ENCODE results near the gene FAM89A.
"Not testable (repeated sequence)": the region's sequence is repeated elsewhere in the genome, so short reads cannot be mapped to it uniquely, and the experiment has no call there.

The FAM89A gene

DNA sequence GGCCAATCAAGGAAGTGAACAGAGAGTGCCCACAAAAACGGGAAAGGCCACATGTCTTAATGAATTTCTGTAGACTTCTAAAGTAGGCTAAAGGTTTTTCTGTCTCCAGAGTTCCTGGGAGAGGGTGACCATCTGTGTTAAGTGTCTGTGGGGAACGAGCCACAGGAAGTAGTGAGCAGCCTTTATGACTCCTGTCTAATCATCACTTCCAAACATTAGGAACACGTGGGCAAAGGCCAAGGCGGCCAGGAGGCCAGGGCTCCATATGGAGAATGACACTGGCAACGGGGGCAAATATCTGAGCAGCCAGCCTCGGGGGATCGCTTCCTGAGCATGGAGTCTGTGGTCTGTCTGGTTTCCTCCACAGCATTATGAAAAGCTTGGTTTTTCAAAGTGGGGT is 7.1 kb downstream of the FAM89A start:
- Mint-ChIP-seq H3K27ac (no peak overlapping the region), H3K9me3 (no peaks in the 10 kb centered on the region), H3K4me1 (peaks cover 11 to 36% of the 10 kb centered on the region in 2 donors), H3K4me3 (no peak overlapping the region), H3K27me3 (peaks cover 5 to 37% of the 10 kb centered on the region in 2 donors), H3K36me3 (peaks cover 6 to 7% of the 10 kb centered on the region in 2 donors)
- DNase-seq = no peak
- no peak for ATAC-seq (replicated peaks)

DNA sequence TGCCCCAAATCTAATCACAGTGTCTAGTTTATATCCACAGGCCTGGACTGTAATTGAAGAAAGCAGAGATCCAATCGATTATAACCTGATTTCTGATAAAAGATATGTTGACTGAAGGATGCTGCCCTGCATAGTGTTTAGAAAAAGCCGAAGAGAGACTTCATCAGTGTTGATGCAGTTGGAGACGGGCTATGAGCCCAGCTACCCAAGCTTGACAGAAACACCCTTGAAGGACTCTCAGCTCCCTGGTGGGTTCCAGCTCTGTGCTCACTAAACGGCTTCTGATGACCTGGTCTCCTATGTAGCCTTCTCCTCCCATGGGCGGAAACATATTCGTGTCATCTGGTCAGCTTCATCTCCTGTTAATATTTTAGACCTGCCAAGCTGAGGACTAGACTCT is 10.2 kb downstream of the FAM89A start:
- peaks cover 4 to 5% of the 10 kb centered on the region in 2 donors for H3K36me3 Mint-ChIP-seq
- peaks cover 10 to 14% of the 10 kb centered on the region in 2 donors for H3K27me3 Mint-ChIP-seq
- no peak for DNase-seq
- ATAC-seq (replicated peaks) = no peak
- H3K27ac Mint-ChIP-seq = no peak overlapping the region
- H3K9me3 Mint-ChIP-seq = no peaks in the 10 kb centered on the region
- H3K4me1 Mint-ChIP-seq = peaks cover 7 to 14% of the 10 kb centered on the region in 2 donors
- no peak overlapping the region for H3K4me3 Mint-ChIP-seq

DNA sequence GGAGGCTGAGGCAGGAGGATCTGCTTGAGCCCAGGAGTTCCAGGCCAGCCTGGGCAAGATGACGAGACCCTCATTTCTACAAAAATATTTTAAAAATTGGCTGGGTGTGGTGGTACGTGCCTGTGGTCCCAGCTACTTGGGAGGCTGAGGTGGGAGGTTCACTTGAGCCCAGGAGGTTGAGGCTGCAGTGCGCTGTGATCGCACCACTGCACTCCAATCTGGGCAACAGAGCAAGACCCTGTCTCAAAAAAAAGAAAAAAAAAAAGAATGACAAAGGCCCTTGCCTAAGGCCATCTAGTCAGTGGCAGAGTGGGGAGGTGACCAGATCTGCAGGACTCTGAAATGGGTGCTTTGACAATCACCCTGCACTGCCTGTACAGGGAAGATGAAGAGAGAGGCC is 10.8 kb downstream of the FAM89A start:
- peaks cover 7 to 14% of the 10 kb centered on the region in 2 donors for H3K4me1 Mint-ChIP-seq
- not testable (repeated sequence) for H3K27ac Mint-ChIP-seq; H3K9me3 Mint-ChIP-seq; ATAC-seq (replicated peaks); H3K4me3 Mint-ChIP-seq; H3K36me3 Mint-ChIP-seq; DNase-seq
- peaks cover 10 to 14% of the 10 kb centered on the region in 2 donors for H3K27me3 Mint-ChIP-seq

DNA sequence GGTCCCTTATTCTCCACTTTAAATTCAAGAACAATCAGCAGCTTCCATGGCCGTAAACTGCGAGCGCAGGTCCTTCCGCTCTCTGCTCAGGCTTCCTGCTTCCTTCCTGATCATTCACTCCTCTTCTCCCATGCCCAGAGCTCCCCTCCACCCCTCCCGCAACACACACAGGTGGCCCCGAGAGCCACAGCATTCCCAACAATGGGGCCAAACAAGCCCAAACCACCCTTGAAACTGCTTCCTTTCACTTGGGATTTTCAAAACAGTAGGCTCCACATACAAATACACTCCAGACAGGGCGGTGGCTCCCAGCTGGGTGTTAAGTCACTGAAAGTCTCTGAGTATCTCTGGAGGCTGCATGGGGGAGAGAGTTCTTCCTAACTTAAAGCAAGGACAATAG is 11.4 kb downstream of the FAM89A start:
- ATAC-seq (replicated peaks) = peak in 1 of 2 donors; percentile 29
- H3K27me3 Mint-ChIP-seq = peaks cover 10 to 14% of the 10 kb centered on the region in 2 donors
- H3K9me3 Mint-ChIP-seq = no peaks in the 10 kb centered on the region
- DNase-seq = no peak
- H3K4me3 Mint-ChIP-seq = peak overlapping the region; percentile 74 to 76
- no peak overlapping the region for H3K27ac Mint-ChIP-seq
- peaks cover 4 to 5% of the 10 kb centered on the region in 2 donors for H3K36me3 Mint-ChIP-seq
- peaks cover 7 to 14% of the 10 kb centered on the region in 2 donors for H3K4me1 Mint-ChIP-seq

DNA sequence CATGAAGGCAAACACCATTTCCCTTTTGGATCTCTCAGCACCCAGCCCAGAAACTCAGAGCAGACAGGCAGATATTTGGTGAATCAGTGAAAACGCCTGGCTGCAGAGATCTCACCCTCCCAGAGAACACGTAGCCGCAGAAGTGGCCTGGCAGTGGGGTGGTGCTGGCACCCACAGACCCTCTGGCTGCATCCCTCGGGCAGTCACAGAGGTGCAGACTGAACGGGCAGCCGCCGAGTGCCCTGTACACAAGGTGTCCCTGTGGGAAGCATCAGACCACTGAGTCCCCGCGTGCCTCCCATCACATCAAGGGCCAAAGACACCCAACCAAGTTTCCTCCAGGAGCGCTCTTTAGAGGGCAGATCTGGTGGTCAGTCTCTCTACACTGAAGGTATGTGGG is 12.1 kb downstream of the FAM89A start:
- Mint-ChIP-seq H3K27ac (no peak overlapping the region), H3K4me3 (no peak overlapping the region), H3K27me3 (peaks cover 9% of the 10 kb centered on the region in 2 donors)

DNA sequence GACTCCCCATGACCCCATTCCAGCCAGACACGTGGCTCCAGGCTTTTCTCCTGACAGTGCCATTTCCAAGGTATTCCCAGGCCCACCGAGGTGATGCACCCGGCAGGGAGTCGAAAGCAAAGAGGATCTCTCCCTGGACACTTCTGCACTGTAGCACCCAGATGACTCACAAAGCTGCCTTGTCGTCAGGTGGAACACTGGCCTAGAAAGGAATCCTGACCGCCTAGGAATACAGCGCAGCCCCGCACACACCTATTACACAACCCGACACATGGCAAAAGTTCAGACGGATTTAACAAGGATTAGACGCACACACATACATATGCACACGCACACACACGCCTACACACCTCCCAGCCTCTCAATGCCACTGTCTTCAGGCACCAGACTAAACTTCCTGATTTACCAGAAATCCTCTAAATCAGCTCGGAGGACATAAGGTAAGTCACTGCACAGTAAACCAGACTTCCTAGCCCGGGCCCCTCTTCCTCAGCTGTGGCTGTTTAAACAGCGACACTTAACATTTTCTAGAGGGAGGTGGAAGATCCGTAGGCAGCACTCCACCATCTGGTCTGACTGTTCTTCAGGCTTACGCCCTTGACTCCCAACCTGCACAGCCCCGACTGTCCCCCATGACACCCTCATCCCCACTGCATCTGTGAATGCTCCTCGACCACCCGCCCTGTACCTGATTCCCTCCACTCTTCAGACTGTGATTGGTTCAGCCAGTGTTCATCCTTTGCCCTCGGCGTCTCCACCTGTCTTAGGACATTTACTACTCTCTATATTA is 12.7 kb downstream of the FAM89A start:
- no peak for DNase-seq

More for the DNA sequence above, 12.1 kb downstream of the FAM89A start:
- no peaks in the 10 kb centered on the region for H3K9me3 Mint-ChIP-seq
- DNase-seq (no peak), ATAC-seq (replicated peaks) (no peak)
- H3K36me3 Mint-ChIP-seq = peaks cover 4% of the 10 kb centered on the region in 2 donors
- peaks cover 6 to 11% of the 10 kb centered on the region in 2 donors for H3K4me1 Mint-ChIP-seq

DNA sequence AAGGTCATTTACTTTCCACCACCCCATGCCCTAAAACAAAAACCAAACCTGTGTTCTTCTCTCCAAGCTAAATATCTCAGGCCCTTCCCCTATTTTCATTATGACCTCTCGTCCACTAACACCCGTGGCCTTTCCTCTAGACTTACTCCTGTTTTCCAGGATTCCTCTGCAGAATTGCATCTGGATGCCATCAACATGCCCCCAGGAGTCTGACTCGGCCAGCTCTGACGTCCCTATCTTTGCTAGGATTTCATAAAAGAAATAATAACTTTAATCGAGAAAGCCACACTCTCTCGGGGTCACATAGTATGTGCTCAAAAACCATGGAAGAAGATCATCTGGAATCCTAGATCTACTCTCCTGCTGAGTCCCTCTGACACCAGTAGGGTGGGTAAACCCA is 13.5 kb downstream of the FAM89A start:
- DNase-seq = no peak
- peaks cover 5 to 8% of the 10 kb centered on the region in 2 donors for H3K4me1 Mint-ChIP-seq
- H3K36me3 Mint-ChIP-seq = peaks cover 0 to 4% of the 10 kb centered on the region in 2 donors
- H3K4me3 Mint-ChIP-seq = no peak overlapping the region
- no peak overlapping the region for H3K27ac Mint-ChIP-seq
- ATAC-seq (replicated peaks) = no peak
- no peaks in the 10 kb centered on the region for H3K9me3 Mint-ChIP-seq
- H3K27me3 Mint-ChIP-seq = peaks cover 5 to 6% of the 10 kb centered on the region in 2 donors

More for the DNA sequence above, 12.7 kb downstream of the FAM89A start:
- H3K4me3 Mint-ChIP-seq = no peak overlapping the region
- no peaks in the 10 kb centered on the region for H3K9me3 Mint-ChIP-seq
- peaks cover 5 to 8% of the 10 kb centered on the region in 2 donors for H3K4me1 Mint-ChIP-seq
- H3K36me3 Mint-ChIP-seq = peaks cover 0 to 4% of the 10 kb centered on the region in 2 donors
- H3K27ac Mint-ChIP-seq = no peak overlapping the region
- peaks cover 5 to 6% of the 10 kb centered on the region in 2 donors for H3K27me3 Mint-ChIP-seq
- no peak for ATAC-seq (replicated peaks)

DNA sequence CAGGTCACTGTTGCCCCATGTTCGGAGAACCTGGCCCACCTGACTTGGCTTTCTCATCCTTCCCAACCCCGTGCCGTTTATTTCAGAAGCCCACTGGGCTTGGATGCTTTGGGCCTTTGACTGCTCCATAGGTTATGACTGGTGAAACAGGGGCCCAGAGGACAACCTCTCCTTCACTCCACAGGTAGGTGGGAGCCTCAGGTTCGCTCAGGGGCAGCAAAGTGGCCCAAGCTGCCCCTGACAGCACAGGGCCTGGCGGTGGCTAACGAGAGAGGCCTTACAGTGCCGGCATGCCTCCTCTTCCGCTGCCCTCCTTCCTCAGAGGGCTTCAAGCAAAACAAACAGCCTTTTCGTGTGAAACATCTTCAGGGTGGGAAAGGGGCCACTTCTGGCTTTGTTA is 16.9 kb downstream of the FAM89A start:
- peaks cover 0 to 6% of the 10 kb centered on the region in 2 donors for H3K27me3 Mint-ChIP-seq
- H3K4me1 Mint-ChIP-seq = peaks cover 8 to 9% of the 10 kb centered on the region in 2 donors
- ATAC-seq (replicated peaks) (no peak), DNase-seq (no peak)
- peaks cover 3 to 6% of the 10 kb centered on the region in 2 donors for H3K36me3 Mint-ChIP-seq
- H3K27ac Mint-ChIP-seq = no peak overlapping the region
- H3K9me3 Mint-ChIP-seq = no peaks in the 10 kb centered on the region
- H3K4me3 Mint-ChIP-seq = no peak overlapping the region

DNA sequence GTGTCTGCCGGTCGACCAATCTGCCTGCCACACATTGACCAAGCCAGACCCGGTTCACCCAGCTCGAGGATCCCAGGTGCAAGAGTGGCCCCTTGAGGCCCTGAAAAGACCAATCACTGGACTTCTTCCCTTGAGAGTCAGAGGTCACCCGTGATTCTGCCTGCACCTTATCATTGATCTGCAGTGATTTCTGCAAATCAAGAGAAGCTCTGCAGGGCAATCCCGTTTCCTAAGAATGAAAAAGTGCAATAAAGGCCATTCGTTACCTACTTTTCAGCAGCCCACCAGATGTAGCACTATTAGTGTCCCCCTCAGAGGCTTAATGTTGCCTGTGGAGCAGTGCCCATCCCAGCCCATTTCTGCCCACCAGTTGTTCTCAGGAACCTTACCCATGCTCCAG is 17.5 kb downstream of the FAM89A start:
- not testable (repeated sequence) for H3K27ac Mint-ChIP-seq, DNase-seq

DNA sequence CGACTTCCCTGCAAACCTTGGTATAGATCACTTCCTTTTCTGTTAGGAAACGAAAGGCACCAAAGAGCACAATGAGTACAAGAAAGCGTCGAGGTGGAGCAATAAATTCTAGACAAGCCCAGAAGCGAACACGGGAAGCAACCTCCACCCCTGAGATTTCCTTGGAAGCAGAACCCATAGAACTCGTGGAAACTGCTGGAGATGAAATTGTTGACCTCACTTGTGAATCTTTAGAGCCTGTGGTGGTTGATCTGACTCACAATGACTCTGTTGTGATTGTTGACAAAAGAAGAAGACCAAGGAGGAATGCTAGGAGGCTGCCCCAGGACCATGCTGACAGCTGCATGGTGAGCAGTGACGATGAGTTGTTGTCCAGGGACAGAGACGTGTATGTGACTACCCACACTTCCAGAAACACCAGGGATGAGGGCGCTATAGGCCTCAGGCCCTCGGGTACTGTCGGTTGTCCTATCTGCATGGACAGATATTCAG is 18.5 kb downstream of the FAM89A start:
- no peaks in the 10 kb centered on the region for H3K9me3 Mint-ChIP-seq
- H3K4me3 Mint-ChIP-seq = no peak overlapping the region
- H3K27ac Mint-ChIP-seq = no peak overlapping the region

More for the DNA sequence above, 17.5 kb downstream of the FAM89A start:
- not testable (repeated sequence) for H3K4me1 Mint-ChIP-seq; H3K4me3 Mint-ChIP-seq; ATAC-seq (replicated peaks); H3K9me3 Mint-ChIP-seq; H3K36me3 Mint-ChIP-seq; H3K27me3 Mint-ChIP-seq

DNA sequence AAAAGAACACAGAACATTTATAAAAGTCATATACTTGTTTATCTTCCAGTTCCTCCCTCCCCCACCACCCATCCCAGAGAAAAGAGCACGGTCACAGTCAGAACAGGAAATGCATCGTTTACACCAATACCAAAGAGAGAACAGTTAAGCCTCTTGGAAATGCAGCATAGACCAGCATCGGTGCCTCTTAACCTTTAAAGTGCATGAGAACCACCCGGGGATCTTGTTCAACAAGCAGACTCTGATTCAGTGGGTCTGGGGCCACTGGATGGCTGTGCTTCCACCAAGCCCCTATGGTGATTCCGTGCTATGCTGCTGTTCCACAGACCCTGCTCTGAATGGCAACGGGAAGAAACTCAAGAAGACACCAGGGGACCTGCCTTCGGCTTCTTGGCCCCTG is 19.2 kb downstream of the FAM89A start:
- H3K4me1 Mint-ChIP-seq = peaks cover 7 to 9% of the 10 kb centered on the region in 2 donors
- no peaks in the 10 kb centered on the region for H3K27me3 Mint-ChIP-seq
- H3K9me3 Mint-ChIP-seq = no peaks in the 10 kb centered on the region
- DNase-seq = no peak
- H3K36me3 Mint-ChIP-seq = peaks cover 4 to 5% of the 10 kb centered on the region in 2 donors
- H3K4me3 Mint-ChIP-seq = no peak overlapping the region
- H3K27ac Mint-ChIP-seq = peak overlapping the region; percentile 0
- ATAC-seq (replicated peaks) = peak in 1 of 2 donors; percentile 25

More for the DNA sequence above, 18.5 kb downstream of the FAM89A start:
- Mint-ChIP-seq H3K27me3 (no peaks in the 10 kb centered on the region), H3K4me1 (peaks cover 7 to 9% of the 10 kb centered on the region in 2 donors), H3K36me3 (peaks cover 4 to 5% of the 10 kb centered on the region in 2 donors)
- no peak for DNase-seq
- ATAC-seq (replicated peaks) = no peak

DNA sequence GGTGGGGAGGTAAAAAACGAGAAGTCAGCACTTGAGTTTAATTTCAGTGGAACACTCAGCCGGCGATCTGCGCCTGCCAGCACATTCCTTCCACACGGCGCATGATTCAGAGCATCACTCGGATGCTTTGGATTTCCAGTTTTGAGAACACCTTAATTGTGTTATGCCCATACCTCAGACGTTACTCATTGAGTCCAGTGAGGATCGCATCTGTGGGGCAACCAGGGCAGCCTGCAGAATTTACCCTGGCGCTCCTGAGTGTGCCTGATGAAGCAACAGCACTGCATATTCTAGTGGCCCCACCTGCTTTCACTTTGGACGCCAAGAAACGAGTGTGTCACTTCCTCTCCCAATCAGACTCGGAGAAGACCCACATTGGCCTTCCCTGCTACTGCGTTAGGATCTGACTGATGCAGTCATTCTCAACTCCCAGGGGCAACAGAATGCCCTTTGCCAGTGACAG is 19.9 kb downstream of the FAM89A start:
- no peaks in the 10 kb centered on the region for H3K9me3 Mint-ChIP-seq
- H3K27ac Mint-ChIP-seq = peak overlapping the region; percentile 0
- DNase-seq (no peak), ATAC-seq (replicated peaks) (peak; percentile 70 to 76)
- H3K27me3 Mint-ChIP-seq = no peaks in the 10 kb centered on the region
- H3K36me3 Mint-ChIP-seq = peaks cover 4 to 5% of the 10 kb centered on the region in 2 donors
- peak overlapping the region; percentile 64 to 71 for H3K4me3 Mint-ChIP-seq
- H3K4me1 Mint-ChIP-seq = peaks cover 7 to 9% of the 10 kb centered on the region in 2 donors

DNA sequence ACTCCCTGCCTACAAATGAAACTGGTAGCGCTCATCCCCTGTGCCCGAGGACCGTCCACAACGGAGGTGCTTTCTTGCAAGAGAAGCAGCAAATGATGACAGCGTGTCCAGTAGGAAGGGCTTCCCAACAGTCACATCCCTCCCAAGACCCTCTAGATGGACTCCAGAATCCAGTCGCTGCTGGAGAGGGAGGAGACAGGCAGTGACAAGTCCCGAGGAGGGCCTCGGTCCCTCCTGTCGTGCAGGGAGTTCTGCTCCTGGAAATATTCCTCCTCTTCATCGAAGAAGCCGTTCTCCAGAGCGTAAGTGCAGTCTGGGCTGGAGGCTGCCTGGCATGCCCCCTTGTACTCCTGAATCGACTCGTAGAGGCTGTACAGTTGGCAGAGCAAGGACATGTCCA is 20.3 kb downstream of the FAM89A start:
- Mint-ChIP-seq H3K36me3 (peaks cover 4 to 5% of the 10 kb centered on the region in 2 donors), H3K4me1 (peaks cover 7 to 9% of the 10 kb centered on the region in 2 donors), H3K9me3 (no peaks in the 10 kb centered on the region), H3K27ac (peak overlapping the region; percentile 56), H3K4me3 (peak overlapping the region in 1 of 2 donors; percentile 71), H3K27me3 (no peaks in the 10 kb centered on the region)
- DNase-seq (no peak), ATAC-seq (replicated peaks) (no peak)

DNA sequence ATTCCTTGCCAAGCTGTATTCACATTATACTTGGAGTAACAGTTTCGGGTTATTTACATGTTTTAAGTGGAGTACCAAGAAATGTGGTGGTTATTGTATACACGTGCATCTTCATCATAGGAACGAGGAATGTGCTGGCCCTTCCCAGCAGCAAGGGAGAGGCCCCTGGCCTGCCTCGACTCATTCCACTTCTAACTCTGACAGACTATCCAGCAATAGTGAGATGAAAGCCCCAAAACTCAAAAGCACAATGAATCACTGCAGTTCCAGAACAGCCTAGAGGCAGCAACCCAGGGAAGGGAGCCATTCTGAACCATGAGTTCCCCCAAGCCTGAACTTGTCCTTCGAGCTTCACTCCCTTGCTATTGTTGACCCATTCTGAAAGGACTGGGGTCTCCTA is 23.1 kb downstream of the FAM89A start:
- no peak for DNase-seq
- Mint-ChIP-seq H3K9me3 (no peaks in the 10 kb centered on the region), H3K27ac (no peak overlapping the region), H3K4me3 (no peak overlapping the region), H3K36me3 (peaks cover 4 to 5% of the 10 kb centered on the region in 2 donors), H3K27me3 (no peaks in the 10 kb centered on the region), H3K4me1 (peaks cover 7 to 9% of the 10 kb centered on the region in 2 donors)
- ATAC-seq (replicated peaks) = no peak

DNA sequence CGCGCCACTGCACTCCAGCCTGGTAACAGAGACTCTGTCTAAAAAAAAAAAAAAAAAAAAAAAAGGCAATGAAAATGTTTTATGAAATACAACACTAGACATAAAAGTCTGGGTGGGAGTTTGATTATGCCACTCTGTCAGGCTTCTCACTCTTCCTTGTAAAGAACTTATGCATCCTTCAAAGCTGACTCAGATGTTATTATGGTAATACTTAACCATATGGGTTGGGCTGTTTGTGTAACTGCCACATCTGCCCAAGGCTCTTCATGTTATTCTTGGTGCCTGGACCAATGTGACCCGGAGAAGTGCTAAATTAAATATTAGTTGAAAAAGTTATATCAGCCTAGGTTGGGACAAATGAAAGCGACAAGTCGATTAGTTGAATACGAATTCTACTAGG is 23.8 kb downstream of the FAM89A start:
- H3K27me3 Mint-ChIP-seq = no peaks in the 10 kb centered on the region
- no peak overlapping the region for H3K4me3 Mint-ChIP-seq
- DNase-seq = no peak
- H3K27ac Mint-ChIP-seq = no peak overlapping the region
- H3K4me1 Mint-ChIP-seq = peaks cover 7 to 9% of the 10 kb centered on the region in 2 donors
- H3K36me3 Mint-ChIP-seq = peaks cover 4 to 5% of the 10 kb centered on the region in 2 donors
- no peaks in the 10 kb centered on the region for H3K9me3 Mint-ChIP-seq
- ATAC-seq (replicated peaks) = no peak

Data from stimulated activated naive B cell treated with anti-CD40 and anti-IgM and Interleukin-4, amounts not matched to agents 10 μg/mL and 1 μg/mL and 100 μg/mL, for 72 hours (primary cell).